RWPE2 (cell line): ENCODE data around the gene MARCHF5.

Experiments
- ATAC-seq: fragments of 200-7000 bp; cut with Tn5 transposase; 3 replicates; pipeline ENCODE4 v1.9.1; 2021; ENCODE audit warnings: low read depth
- DNase-seq: peaks from one replicate; pipeline ENCODE4 v3.0.0-alpha.2; 2020; ENCODE audit warnings: low spot score
- H3K27ac ChIP-seq: fragments of 450-650 bp; 2 replicates; pipeline ENCODE4 v1.5.1; 2017; ENCODE audit warnings: mild to moderate bottlenecking; ENCODE audit not compliant: poor library complexity, severe bottlenecking
- H3K27me3 ChIP-seq: fragments of 250-450 bp; sonication (Bioruptor Pico); 2 replicates; pipeline ENCODE4 v1.5.1; 2021; ENCODE audit warnings: mild to moderate bottlenecking, moderate library complexity; ENCODE audit not compliant: insufficient read depth, poor library complexity, severe bottlenecking
- H3K36me3 ChIP-seq: fragments of 250-450 bp; sonication (Bioruptor Pico); 2 replicates; pipeline ENCODE4 v1.5.1; 2020; ENCODE audit warnings: low read depth, mild to moderate bottlenecking, moderate library complexity
- H3K4me1 ChIP-seq: fragments of 250-450 bp; sonication (Bioruptor Pico); 2 replicates; pipeline ENCODE4 v1.5.1; 2021; ENCODE audit warnings: mild to moderate bottlenecking, moderate library complexity; ENCODE audit not compliant: insufficient read depth, poor library complexity, severe bottlenecking
- H3K4me3 ChIP-seq: fragments of 250-450 bp; sonication (Bioruptor Pico); 2 replicates; pipeline ENCODE4 v1.5.1; 2021; ENCODE audit warnings: mild to moderate bottlenecking, moderate library complexity; ENCODE audit not compliant: severe bottlenecking
- H3K9me3 ChIP-seq: fragments of 250-450 bp; sonication (Bioruptor Pico); 2 replicates; pipeline ENCODE4 v1.5.1; 2021; ENCODE audit warnings: mild to moderate bottlenecking, moderate library complexity; ENCODE audit not compliant: severe bottlenecking
- CTCF ChIP-seq: fragments of 450-650 bp; IDR thresholded peaks from one replicate; pipeline ENCODE4 v1.5.1; 2017; ENCODE audit warnings: mild to moderate bottlenecking, moderate library complexity; ENCODE audit not compliant: poor library complexity, severe bottlenecking

The MARCHF5 gene

GRCh38 chr10:92303096-92303495 is 12.1 kb downstream of the MARCHF5 start:
- Histone ChIP-seq H3K36me3 (peaks cover 29% of the 10 kb centered on the region; the same call in 1 of the 2 replicates), H3K27ac (no peak overlapping the region), H3K4me1 (no peaks in the 10 kb centered on the region), H3K4me3 (no peak overlapping the region), H3K9me3 (no peaks in the 10 kb centered on the region), H3K27me3 (no peaks in the 10 kb centered on the region)
- TF ChIP-seq CTCF = no peak
- no peak for DNase-seq
- no peak for ATAC-seq

DNA sequence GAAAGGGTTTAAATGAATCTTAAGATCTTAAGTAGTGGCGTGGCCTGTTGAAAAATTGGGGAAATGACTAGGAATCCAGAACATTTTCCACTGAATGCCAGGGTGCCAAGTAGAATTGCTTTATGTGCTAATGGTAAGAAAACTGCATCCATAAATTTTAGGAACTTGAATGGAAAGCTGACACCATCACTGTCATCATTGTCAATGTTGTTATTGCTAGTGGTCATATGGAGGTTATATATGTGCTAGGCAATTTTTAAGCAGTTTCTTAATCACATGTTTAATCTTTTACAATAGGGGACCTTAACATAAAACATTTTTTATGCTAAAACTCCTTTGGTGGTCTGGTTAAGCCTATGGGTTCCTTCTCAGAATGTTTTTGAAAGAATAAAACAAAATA is 13.1 kb downstream of the MARCHF5 start:
- H3K4me1 ChIP-seq = no peaks in the 10 kb centered on the region
- no peak for TF ChIP-seq CTCF
- no peaks in the 10 kb centered on the region for H3K27me3 ChIP-seq
- no peak overlapping the region for H3K27ac ChIP-seq
- DNase-seq (no peak), ATAC-seq (no peak)
- H3K36me3 ChIP-seq = peaks cover 29% of the 10 kb centered on the region; the same call in 1 of the 2 replicates
- no peak overlapping the region for H3K4me3 ChIP-seq
- no peaks in the 10 kb centered on the region for H3K9me3 ChIP-seq

GRCh38 chr10:92305133-92306072 is 14.4 kb downstream of the MARCHF5 start:
- TF ChIP-seq CTCF = no peak
- H3K27ac ChIP-seq = no peak overlapping the region
- H3K4me1 ChIP-seq = no peaks in the 10 kb centered on the region
- DNase-seq (no peak), ATAC-seq (no peak)
- no peaks in the 10 kb centered on the region for H3K27me3 ChIP-seq
- H3K9me3 ChIP-seq = no peaks in the 10 kb centered on the region
- H3K4me3 ChIP-seq = no peak overlapping the region
- H3K36me3 ChIP-seq = peaks cover 37% of the 10 kb centered on the region

DNA sequence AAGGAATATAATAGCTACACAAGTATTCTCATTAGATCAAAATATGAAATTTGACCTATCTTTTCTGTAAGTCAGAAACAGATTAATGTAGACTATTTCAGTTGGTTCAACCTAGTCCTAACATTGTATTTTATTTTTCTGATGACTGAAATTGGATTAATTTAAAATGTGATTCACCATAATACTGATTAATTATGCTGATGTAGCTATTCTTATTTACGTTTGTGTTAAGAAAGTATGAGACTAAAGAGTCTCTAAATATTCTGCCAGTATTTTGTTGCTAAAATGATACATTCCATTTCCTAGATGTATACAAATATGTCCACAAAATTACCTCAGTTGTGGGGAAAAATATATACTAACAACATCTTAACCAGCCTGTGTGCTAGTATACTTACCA is 18.3 kb downstream of the MARCHF5 start:
- H3K36me3 ChIP-seq = peaks cover 44% of the 10 kb centered on the region
- H3K27ac ChIP-seq = no peak overlapping the region
- ATAC-seq (no peak), DNase-seq (no peak)
- no peaks in the 10 kb centered on the region for H3K27me3 ChIP-seq
- no peak for TF ChIP-seq CTCF
- H3K9me3 ChIP-seq = no peaks in the 10 kb centered on the region
- no peak overlapping the region for H3K4me3 ChIP-seq
- H3K4me1 ChIP-seq = no peaks in the 10 kb centered on the region

DNA sequence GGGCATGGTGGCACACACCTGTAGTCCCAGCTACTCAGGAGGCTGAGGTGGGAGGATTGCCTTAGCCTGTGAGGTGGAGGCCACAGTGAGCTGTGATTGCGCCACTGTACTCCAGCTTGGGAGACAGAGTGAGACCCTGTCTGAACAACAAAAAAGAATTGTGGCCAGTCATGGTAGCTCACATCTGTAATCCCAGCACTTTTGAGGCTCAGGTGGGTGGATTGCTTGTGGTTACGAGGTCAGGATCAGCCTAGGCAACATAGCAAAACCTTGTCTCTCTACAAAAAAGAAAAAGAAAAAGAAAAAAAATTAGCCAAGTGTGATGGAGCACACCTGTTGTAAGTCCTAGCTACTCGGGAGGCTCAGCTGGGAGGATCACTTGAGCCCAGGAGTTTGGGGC is 22.8 kb downstream of the MARCHF5 start:
- TF ChIP-seq CTCF = no peak
- no peak for ATAC-seq

More for the DNA sequence above, 22.8 kb downstream of the MARCHF5 start:
- no peaks in the 10 kb centered on the region for H3K9me3 ChIP-seq
- no peaks in the 10 kb centered on the region for H3K27me3 ChIP-seq
- no peaks in the 10 kb centered on the region for H3K4me1 ChIP-seq
- H3K36me3 ChIP-seq = peaks cover 48% of the 10 kb centered on the region
- no peak overlapping the region for H3K4me3 ChIP-seq
- no peak for DNase-seq
- H3K27ac ChIP-seq = no peak overlapping the region
